ENCODE data around the gene CNTN4. TPM values are rescaled to one million over a fixed set of nuclear protein-coding genes. Genes with fewer than 3 reads are reported as not detected.

CNTN4 gene
- total RNA-seq, 1 experiment from 2014 or later: 1.6 TPM

DNA sequence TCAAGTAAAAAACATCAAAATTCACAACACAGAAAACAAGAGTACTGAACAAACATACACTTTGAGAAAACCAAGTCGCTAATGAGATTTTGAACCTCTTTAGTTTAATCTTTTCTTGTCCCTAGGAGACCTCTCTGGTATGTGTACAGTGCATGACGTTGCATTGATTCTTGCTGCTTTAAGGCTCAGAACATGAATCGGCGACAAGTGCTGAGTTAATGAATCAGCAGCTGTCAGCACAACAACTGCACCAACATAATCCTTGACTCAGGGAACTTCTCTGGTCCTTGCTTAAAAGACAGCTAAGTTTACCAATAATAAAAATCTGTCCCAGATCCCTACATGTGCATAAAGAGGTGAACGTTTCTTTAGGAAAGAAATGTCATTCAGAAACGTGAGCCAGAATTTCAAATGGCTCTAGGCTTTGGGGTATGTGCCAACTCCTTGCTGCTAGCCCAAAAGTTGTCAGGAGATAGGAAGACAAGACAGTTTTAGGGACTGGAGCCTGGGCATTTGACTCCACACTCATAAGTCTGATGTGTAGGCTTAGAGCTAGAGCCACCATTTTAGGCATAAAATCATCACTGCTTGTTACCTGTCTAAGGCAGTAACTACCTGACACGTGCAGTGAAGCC lies 924.6 kb downstream of the CNTN4 start:
- H2BK5ac ChIP-seq (ENCODE audit: insufficient read length, low read length): no peak overlapping the region
- H3T11ph ChIP-seq (ENCODE audit: low read length): no peak overlapping the region
- no peak overlapping the region for H3K27ac ChIP-seq (ENCODE audit: insufficient read length, low read depth, low read length)

More for the DNA sequence above, 924.6 kb downstream of the CNTN4 start:
- H3K79me2 ChIP-seq (ENCODE audit: insufficient read depth, low read length): no peaks in the 10 kb centered on the region
- H2BK12ac ChIP-seq (ENCODE audit: insufficient read length, low read depth, low read length): no peak overlapping the region
- H2BK20ac ChIP-seq (ENCODE audit: low read depth, low read length, poor library complexity, severe bottlenecking): no peak overlapping the region
- H2BK120ac ChIP-seq (ENCODE audit: low read depth, low read length, poor library complexity, severe bottlenecking): no peak overlapping the region
- H3K9me3 Mint-ChIP-seq: no peaks in the 10 kb centered on the region
- no peak overlapping the region for H2AK5ac ChIP-seq (ENCODE audit: insufficient read length, low read length)
- no peak overlapping the region for H3K18ac ChIP-seq (ENCODE audit: insufficient read length, low read depth, low read length)
- H4K91ac ChIP-seq (ENCODE audit: insufficient read length, low read depth, low read length): no peak overlapping the region
- no peaks in the 10 kb centered on the region for H4K20me1 ChIP-seq (ENCODE audit: control insufficient read depth, insufficient read depth, insufficient read length)
- H3K4me2 ChIP-seq (ENCODE audit: insufficient read depth, insufficient read length, low read length): no peak overlapping the region
- H3K4me1 ChIP-seq (ENCODE audit: insufficient read depth, low read length): no peaks in the 10 kb centered on the region; the same call in 1 of the 2 replicates
- H3K27me3 Mint-ChIP-seq (ENCODE audit: low read depth): no peaks in the 10 kb centered on the region
- no peak overlapping the region for H3K27ac Mint-ChIP-seq
- DNase-seq: no peak
- no peaks in the 10 kb centered on the region for H3K9me3 ChIP-seq (ENCODE audit: control insufficient read depth, low read depth, low read length)
- H3K4me1 Mint-ChIP-seq: peaks cover 14 to 16% of the 10 kb centered on the region in 2 experiments
- H4K8ac ChIP-seq (replicated peaks; ENCODE audit: insufficient read length, low read depth, low read length): no peak overlapping the region
- no peaks in the 10 kb centered on the region for H3K36me3 Mint-ChIP-seq (ENCODE audit: insufficient read depth in 1 of 3, low read depth in 3 of 3)
- no peaks in the 10 kb centered on the region for H3K23me2 ChIP-seq (ENCODE audit: insufficient read length, low read depth, low read length, poor library complexity, severe bottlenecking)
- no peak overlapping the region for H3K4me3 Mint-ChIP-seq
- no peak overlapping the region for H4K5ac ChIP-seq (ENCODE audit: insufficient read length, low read depth, low read length)
- H2AFZ ChIP-seq (ENCODE audit: low read length): no peak overlapping the region
- H3K27me3 ChIP-seq (ENCODE audit: insufficient read depth, low read length): no peaks in the 10 kb centered on the region
- TF ChIP-seq, protein P1, sequence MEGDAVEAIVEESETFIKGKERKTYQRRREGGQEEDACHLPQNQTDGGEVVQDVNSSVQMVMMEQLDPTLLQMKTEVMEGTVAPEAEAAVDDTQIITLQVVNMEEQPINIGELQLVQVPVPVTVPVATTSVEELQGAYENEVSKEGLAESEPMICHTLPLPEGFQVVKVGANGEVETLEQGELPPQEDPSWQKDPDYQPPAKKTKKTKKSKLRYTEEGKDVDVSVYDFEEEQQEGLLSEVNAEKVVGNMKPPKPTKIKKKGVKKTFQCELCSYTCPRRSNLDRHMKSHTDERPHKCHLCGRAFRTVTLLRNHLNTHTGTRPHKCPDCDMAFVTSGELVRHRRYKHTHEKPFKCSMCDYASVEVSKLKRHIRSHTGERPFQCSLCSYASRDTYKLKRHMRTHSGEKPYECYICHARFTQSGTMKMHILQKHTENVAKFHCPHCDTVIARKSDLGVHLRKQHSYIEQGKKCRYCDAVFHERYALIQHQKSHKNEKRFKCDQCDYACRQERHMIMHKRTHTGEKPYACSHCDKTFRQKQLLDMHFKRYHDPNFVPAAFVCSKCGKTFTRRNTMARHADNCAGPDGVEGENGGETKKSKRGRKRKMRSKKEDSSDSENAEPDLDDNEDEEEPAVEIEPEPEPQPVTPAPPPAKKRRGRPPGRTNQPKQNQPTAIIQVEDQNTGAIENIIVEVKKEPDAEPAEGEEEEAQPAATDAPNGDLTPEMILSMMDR (conservative IDR thresholded peaks at IDR 0.05): no peak
- H3K79me1 ChIP-seq (ENCODE audit: insufficient read depth, low read depth, low read length, poor library complexity, severe bottlenecking): no peaks in the 10 kb centered on the region
- H2BK15ac ChIP-seq (ENCODE audit: low read depth, low read length): no peak overlapping the region
- H3K56ac ChIP-seq (ENCODE audit: insufficient read length, low read depth, low read length): no peak overlapping the region
- no CpG with 5 or more reads among the region's 7 CpGs for WGBS (ENCODE audit: extremely low coverage, insufficient read length, low lambda C conversion rate)
- no peak overlapping the region for H3K14ac ChIP-seq (ENCODE audit: insufficient read depth, low read length)
- H3K23ac ChIP-seq (ENCODE audit: insufficient read length, low read depth, low read length): no peak overlapping the region
- no peak overlapping the region for H3K4ac ChIP-seq (ENCODE audit: low read depth, low read length)
- no peak overlapping the region for H3K9ac ChIP-seq (ENCODE audit: extremely low read depth, insufficient read length, low read length)

Measured in H9 (cell line).